ENCODE measurements around the gene GLIS1.

DNA sequence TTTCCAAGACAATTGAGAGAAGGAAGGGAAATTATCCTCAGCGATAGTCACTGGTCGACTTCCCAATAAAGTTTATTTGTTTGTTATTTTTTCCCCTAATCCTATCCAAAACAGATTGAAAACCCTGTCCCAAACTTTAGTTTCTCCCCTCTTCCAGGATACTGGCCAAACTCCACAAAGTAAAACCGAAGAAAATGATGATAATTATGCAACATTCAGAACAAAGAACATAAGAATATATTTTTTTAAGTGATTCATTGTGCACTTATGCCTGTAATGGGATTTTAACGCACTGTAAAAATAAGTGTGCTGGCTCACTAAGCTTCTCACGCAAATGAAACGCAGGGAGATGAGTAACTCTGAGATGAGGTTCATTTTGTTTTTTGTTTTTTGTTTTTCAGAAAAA, 6.0 kb downstream of the GLIS1 start:
- TF ChIP-seq, protein P1, sequence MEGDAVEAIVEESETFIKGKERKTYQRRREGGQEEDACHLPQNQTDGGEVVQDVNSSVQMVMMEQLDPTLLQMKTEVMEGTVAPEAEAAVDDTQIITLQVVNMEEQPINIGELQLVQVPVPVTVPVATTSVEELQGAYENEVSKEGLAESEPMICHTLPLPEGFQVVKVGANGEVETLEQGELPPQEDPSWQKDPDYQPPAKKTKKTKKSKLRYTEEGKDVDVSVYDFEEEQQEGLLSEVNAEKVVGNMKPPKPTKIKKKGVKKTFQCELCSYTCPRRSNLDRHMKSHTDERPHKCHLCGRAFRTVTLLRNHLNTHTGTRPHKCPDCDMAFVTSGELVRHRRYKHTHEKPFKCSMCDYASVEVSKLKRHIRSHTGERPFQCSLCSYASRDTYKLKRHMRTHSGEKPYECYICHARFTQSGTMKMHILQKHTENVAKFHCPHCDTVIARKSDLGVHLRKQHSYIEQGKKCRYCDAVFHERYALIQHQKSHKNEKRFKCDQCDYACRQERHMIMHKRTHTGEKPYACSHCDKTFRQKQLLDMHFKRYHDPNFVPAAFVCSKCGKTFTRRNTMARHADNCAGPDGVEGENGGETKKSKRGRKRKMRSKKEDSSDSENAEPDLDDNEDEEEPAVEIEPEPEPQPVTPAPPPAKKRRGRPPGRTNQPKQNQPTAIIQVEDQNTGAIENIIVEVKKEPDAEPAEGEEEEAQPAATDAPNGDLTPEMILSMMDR (conservative IDR thresholded peaks at IDR 0.05): no peak
- no peak for TF ChIP-seq ZFX (IDR thresholded peaks at IDR 0.05)
